Sciatic nerve (tissue), 2 donors: ENCODE data around the gene LYRM7. TPM values are rescaled to one million over a fixed set of nuclear protein-coding genes. Genes with fewer than 3 reads are reported as not detected.
A peak's percentile ranks its signal among the peaks of the same experiment; 100 is the strongest.
"Not testable (repeated sequence)": the region's sequence is repeated elsewhere in the genome, so short reads cannot be mapped to it uniquely, and the experiment has no call there.

Experiments used
- ATAC-seq: fragments of 200-7000 bp; cut with Tn5 transposase; one replicate; pipeline ENCODE4 v1.9.1; 2020; ENCODE audit warnings: mild to moderate bottlenecking, moderate library complexity
- DNase-seq: peaks from one replicate; pipeline ENCODE4 v3.0.0-alpha.2; 2020; ENCODE audit warnings: low spot score
- intact Hi-C: fragments of 100-400 bp; cut with DNase I; formaldehyde crosslinking; loops from one replicate; pipeline ENCODE4 v1.14.2; 2022
- total RNA-seq: library from RNA; stranded (reverse); fragmentation: NEBNext Ultra II Directional; extraction: Animal tissue kit (Norgen Biotek cat#: 25700); gene quantifications from one replicate; pipeline ENCODE4 v1.2.1, GENCODE V29; 2021
- donor health status: DM: no; HTN: no; CAD: no.
- donor health status: DM: no; HTN: no; CAD: no.

The LYRM7 gene
- total RNA-seq, 1 donor from 2014 or later, result 14.2 TPM

DNA sequence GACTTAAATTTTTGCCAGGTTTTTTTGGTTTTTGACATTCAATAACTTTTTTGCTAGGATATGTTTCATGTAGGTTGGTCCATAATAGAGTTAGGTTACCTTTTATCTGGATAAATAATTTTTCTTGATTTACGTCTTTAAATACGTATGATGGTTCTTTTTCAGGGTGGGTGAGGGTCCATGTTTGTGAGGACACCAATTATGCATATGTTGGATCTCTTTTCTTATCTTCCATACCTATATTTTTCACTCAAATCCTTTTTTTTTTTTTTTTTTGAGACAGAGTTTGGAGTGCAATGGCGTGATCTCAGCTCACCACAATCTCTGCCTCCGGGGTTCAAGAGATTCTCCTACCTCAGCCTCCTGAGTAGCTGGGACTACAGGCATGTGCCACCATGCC lies 75.8 kb downstream of the LYRM7 start:
- no peak for ATAC-seq
- intact Hi-C loops, result no loop called here

DNA sequence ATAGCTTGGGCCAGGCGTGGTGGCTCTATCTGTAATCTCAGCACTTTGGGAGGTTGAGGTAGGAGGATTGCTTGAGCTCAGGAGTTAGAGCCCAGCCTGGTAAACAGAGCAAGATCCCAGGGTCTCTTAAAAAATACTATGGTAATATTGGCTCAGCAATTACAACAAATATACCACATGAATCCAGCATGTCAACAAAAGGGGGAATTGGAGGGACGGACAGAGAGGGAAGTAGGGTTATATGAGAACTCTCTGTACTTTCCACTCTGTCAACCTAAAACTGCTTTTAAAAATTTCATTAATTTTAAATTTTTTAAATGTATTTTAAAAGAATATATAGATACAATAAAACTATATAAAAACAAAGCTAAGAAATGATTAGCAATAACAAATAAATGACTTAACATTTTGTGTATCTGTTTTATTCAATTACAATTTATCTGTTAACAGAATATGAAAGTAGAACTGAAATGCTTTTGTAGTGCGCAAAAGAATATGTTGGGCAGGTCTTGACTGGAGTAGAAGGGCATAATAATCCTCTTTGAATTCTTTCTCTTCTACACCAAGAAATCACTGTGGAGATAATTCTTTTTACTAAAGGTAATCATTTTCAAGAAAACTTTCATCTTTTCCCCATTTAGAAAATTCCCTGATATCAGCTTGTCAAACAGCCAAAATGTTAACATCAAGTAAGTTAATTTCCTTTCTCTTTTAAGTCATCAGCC lies 80.2 kb downstream of the LYRM7 start:
- no peak for DNase-seq
- intact Hi-C loops, result no loop called here
- ATAC-seq, result no peak

More for the DNA sequence above, 75.8 kb downstream of the LYRM7 start:
- DNase-seq, result no peak

DNA sequence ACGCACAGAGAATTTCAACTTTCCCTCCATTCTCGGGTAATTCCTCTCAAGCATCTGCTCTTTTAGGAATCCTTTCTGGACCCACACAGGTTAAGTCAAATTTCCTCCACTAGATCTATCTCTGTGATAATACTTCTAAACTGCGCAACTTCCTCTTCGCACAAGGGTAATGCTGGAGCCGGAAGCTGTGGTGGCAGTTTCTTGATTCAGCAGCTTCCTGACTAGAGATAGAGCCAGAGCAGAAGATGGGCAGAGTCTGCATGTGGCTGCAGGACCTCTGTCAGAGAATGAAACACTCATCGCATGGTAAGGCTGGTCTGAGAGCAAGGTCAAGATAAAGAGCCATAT lies 82.1 kb downstream of the LYRM7 start:
- peak; percentile 89 for ATAC-seq
- intact Hi-C loops, result no loop called here
- peak; percentile 61 for DNase-seq

DNA sequence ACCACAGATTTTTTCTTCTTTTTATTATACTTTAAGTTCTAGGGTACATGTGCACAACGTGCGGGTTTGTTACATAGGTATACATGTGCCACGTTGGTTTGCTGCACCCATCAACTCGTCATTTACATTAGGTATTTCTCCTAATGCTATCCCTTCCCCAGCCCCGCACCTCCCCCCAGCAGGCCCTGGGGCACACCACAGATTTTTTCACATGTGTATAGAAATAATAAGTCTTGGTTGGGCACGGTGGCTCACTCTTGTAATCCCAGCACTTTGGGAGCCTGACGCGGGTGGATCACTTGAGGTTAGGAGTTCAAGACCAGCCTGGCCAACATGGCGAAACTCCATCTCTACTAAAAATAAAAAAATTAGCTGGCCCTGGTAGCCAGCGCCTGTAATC lies 83.3 kb downstream of the LYRM7 start:
- ATAC-seq, intact Hi-C loops: not testable (repeated sequence)

DNA sequence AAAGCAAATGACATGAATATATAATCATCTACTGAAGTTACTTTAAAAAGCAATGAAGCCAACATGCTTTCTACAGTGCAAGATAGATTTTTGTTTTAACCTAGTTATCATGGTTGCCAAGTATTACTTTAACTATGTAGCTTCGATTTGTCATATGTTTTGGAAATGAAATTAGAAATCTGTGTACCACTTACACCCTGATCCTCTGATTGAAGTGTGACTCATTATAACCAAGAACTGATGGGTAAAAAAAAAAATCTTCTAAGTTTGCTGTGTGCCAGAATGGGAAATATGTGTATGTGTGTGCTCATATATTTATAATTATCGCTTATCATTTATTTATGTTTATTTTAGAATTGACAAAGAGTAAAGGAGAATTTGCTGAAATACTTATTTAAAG lies 84.0 kb downstream of the LYRM7 start:
- intact Hi-C loops, result no loop called here
- DNase-seq, result no peak
- ATAC-seq, result no peak

More for the DNA sequence above, 83.3 kb downstream of the LYRM7 start:
- not testable (repeated sequence) for DNase-seq

Other genes starting within 250 kb of the LYRM7 start
- 121 TPM for gene HINT1, start 5.7 kb upstream of the LYRM7 start, total RNA-seq
- gene CDC42SE2, start 93.1 kb downstream of the LYRM7 start, total RNA-seq, result 29.7 TPM